GM18858 (cell line): Measurements from ENCODE around the gene PSORS1C1.

ENCODE experiments used
- ATAC-seq: cut with Tn5 transposase; IDR thresholded peaks from one replicate; pipeline ENCODE4 v1.9.1; 2021; ENCODE audit not compliant: unreplicated experiment

The PSORS1C1 gene

GRCh38 chr6:31094389-31094881 lies 20.2 kb upstream of the PSORS1C1 start:
- ATAC-seq = no peak

GRCh38 chr6:31096215-31096614 lies 18.4 kb upstream of the PSORS1C1 start:
- no peak for ATAC-seq

GRCh38 chr6:31096656-31097055 lies 17.9 kb upstream of the PSORS1C1 start:
- ATAC-seq = no peak

- ATAC-seq = no peak
These were observed 16.1 kb upstream of the PSORS1C1 start for GRCh38 chr6:31098449-31098938.

GRCh38 chr6:31103136-31103535 lies 11.5 kb upstream of the PSORS1C1 start:
- ATAC-seq = no peak

GRCh38 chr6:31107052-31107451 lies 7.5 kb upstream of the PSORS1C1 start:
- no peak for ATAC-seq

GRCh38 chr6:31110825-31111582 lies 3.6 kb upstream of the PSORS1C1 start:
- ATAC-seq = no peak

- no peak for ATAC-seq
These were observed 2.9 kb upstream of the PSORS1C1 start for GRCh38 chr6:31111712-31112111.

GRCh38 chr6:31112478-31112877 lies 2.1 kb upstream of the PSORS1C1 start, which contains the start of gene C6orf15:
Gene C6orf15 (minus strand): TSS chr6:31112575. CDS start chr6:31112555, 20 bp downstream.
- no peak for ATAC-seq

- no peak for ATAC-seq
These were observed 599 bp upstream of the PSORS1C1 start for GRCh38 chr6:31113861-31114540.

- ATAC-seq = no peak
These were observed 610 bp downstream of the PSORS1C1 start for GRCh38 chr6:31114970-31115849.

- no peak for ATAC-seq
These were observed 1.5 kb downstream of the PSORS1C1 start for GRCh38 chr6:31115941-31116560.

GRCh38 chr6:31116661-31117385 lies 2.2 kb downstream of the PSORS1C1 start:
- ATAC-seq = no peak

- no peak for ATAC-seq
These were observed 3.6 kb downstream of the PSORS1C1 start for GRCh38 chr6:31118178-31118577.

GRCh38 chr6:31120151-31120915 lies 5.7 kb downstream of the PSORS1C1 start, which contains the start of gene CDSN:
Gene CDSN (minus strand): TSS chr6:31120446. CDS start chr6:31120419, 27 bp downstream.
- ATAC-seq = no peak

GRCh38 chr6:31121131-31121790 lies 6.7 kb downstream of the PSORS1C1 start:
- ATAC-seq = no peak

GRCh38 chr6:31122791-31123706 lies 8.4 kb downstream of the PSORS1C1 start:
- no peak for ATAC-seq

GRCh38 chr6:31125162-31125561 lies 10.6 kb downstream of the PSORS1C1 start:
- no peak for ATAC-seq
